Esophagus mucosa (tissue), 1 donor: ENCODE data around the gene ACCS. TPM values are rescaled to one million over a fixed set of nuclear protein-coding genes. Genes with fewer than 3 reads are reported as not detected.

Source experiments
- ATAC-seq: fragments of 200-7000 bp; cut with Tn5 transposase; one replicate; pipeline ENCODE4 v1.9.1; 2020
- total RNA-seq: library from RNA; stranded (reverse); gene quantifications from one replicate; pipeline ENCODE4 v1.2.4, GENCODE V29; 2023
- donor health status: DM: yes; HTN: yes; CAD: no.

Gene ACCS
- total RNA-seq, 1 donor from 2014 or later, result 5.9 TPM

- ATAC-seq, result peak; percentile 39
These were observed 28.3 kb downstream of the ACCS start for GRCh38 chr11:44094260-44094868.

DNA sequence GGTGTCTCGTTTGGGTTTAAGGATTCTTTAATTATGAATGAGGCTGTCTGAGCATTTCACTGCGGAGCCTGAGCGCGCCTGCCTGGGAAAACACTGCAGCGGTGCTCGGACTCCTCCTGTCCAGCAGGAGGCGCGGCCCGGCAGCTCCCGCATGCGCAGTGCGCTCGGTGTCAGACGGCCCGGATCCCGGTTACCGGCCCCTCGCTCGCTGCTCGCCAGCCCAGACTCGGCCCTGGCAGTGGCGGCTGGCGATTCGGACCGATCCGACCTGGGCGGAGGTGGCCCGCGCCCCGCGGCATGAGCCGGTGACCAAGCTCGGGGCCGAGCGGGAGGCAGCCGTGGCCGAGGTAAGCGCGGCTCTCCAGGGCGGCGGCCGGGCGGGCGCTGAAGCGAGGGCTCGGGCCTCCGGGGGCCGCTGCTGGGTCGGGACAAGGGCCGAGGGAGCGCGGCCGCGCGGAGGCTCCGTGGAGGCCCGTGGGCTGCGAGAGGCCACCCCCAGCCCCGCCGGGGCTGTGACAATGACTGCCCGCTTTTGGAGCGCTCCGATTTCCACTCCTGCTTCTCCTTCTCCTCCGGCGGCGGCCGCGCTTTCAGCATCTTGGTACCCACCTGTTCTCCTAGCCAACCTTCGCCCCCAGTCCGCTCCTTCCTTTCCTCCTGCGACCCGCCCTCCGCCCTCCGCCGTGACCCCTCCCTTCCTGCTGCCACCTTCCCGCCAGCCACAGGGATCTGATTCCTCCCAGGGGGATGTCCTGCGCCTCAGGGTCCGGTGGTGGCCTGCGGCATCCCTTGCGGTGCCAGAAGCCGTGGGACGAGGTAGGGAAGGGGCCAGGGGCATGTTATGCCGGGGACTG is 29.7 kb downstream of the ACCS start, which contains the start of gene EXT2:
Gene EXT2 (plus strand): TSS at position 173 of the 854 bp plus-strand sequence. CDS start 12,035 bp downstream, outside the sequence.
- ATAC-seq, result peak; percentile 92

DNA sequence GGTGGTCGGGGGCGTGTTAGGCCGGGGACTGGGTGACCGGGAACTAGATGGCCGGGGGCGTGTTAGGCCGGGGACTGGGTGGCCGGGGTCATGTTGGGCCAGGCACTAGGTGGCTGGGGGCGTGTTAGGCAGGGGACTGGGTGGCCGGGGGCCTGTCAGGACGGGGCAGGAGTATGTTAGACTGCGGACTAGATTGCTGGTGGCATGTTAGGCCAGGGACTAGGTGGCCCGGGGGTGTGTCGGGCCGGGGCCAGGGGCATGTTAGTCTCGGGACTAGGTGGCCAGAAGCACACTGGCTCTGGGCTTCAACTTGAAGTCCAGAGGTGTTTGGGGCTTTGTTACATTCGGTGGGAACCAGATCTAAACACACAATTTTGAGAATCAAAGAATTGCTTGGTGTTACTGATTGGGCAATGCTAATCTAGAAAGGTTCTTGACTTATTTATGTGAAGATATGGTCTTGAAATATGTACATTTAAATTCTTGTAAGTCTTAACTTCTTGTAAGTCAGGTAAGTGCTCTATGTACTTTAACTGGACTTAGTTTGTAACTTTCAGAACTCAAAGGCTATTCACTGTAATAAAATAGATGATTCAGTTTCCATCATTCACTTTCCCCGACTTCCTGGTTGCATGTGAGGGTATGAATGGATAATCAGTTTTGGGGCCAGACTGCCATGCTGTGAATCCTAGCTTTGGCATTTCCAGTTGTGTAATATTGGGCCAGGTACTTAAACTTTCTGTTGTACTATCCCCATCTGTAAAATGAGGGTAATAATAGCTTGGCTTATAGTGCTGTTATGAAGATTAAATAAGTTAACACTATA is 30.5 kb downstream of the ACCS start:
- peak; percentile 54 for ATAC-seq

DNA sequence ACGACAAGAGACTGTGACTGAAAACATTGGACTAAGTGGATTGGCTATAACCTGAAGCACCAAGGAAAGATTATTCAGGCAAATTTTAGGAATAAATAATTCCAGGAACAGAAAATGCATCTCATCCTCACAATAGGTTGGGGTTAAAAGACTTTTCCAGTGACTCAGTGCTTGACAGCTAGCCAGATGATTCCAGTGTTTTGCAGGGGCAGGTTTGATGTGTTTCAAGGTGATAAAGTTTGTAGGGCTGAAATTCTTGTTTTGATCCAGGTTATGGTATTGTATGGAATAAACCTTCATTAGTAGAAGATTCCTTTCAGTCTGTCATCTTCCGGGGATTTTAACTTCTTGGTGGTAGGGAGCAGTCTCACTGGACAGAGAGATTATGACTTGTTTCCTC is 31.8 kb downstream of the ACCS start:
- ATAC-seq, result peak; percentile 18

DNA sequence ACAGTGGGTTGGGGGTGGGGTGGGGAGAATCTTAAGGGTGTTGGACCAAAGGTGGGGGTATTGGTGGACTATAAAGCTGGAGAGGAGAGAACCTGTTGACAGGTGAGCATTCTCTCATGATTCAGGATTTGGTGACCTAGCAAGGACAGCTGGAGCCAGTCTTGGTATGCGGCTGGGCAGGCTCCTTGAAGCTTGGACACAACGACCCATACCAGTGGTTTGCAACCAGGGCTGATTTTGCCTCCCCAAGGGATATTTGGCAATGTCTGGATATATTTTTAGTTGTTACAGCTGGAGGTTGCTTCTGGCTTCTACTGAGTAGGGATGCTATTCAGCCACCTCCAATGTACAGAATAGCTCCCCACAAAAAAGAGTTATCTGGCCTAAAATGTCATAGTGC is 35.0 kb downstream of the ACCS start:
- no peak for ATAC-seq

DNA sequence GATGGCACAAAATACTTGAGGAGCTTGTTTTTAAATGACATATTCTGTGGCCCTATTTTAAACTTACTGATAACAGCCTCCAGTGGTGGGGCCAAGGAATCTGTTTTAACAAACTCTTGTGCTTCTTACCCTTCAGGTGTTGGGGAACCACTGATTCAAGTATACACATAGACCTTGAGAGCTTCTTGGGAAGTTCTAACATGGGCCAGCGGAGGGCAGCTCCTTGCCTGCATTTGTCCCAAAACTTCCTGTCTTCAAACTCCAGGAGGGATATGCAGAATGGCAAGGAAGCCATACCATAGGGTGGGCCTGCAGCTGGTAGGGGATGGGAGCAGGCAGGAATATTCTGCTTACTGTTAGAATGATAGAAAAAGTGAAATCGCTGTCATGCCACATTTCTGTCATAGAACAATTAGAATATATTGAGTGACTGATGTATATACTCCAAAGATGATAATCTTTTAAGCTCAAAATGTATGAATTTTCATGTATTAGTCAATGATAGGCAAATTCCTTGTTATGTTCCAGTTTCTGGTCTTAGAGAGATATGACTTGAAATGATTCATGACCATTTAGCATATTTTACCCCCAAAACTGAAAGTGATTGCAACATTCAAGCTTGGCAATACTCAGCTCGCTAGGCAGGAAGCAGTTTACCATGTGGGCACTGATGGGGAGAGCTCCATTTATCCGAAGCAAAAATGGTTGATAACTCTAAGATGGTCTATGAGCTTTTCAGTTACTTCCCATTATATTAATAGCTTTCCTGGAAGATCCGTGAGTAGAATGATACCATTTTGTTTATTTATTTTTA is 38.6 kb downstream of the ACCS start:
- no peak for ATAC-seq

DNA sequence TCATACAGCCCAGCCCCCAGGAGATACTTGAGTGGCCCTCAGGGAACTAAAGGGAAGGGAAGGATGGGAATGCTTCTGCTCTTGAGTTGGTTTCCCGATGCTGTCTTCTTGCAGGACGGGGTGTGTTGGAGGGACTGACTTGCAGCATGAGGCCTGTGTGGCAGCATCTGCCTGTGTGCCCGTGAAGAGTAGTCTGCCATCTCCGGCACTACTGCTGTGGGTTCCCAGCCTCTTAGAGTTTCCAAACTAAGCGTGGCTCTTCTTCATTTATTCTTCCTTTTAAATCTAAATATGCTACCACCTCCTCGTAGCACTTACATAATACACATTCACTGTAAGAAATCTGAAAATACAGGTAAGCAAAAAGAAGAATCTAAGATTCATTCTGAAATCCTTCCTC is 42.2 kb downstream of the ACCS start:
- no peak for ATAC-seq

DNA sequence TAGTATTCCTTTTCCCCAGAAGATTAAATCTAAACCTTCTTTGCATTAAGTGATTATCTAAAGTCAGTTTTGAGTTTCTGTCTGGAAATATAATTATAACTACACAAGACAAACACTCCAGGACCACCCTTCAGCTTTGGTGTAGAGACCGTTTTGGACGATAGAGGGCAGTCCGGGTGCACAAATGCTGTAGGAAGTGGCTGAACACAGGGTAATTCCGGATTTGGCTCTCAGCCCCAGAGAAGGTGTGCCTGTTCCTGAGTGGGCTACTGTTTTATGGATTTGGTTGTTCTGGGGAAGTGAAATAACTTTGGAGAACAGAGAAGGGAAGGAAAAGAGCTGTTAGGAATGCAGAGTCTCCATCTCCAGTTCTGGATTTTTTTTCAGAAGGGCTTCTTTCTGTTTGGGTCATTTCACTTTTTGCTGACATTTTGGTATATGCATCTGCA is 44.2 kb downstream of the ACCS start:
- ATAC-seq, result peak; percentile 59

DNA sequence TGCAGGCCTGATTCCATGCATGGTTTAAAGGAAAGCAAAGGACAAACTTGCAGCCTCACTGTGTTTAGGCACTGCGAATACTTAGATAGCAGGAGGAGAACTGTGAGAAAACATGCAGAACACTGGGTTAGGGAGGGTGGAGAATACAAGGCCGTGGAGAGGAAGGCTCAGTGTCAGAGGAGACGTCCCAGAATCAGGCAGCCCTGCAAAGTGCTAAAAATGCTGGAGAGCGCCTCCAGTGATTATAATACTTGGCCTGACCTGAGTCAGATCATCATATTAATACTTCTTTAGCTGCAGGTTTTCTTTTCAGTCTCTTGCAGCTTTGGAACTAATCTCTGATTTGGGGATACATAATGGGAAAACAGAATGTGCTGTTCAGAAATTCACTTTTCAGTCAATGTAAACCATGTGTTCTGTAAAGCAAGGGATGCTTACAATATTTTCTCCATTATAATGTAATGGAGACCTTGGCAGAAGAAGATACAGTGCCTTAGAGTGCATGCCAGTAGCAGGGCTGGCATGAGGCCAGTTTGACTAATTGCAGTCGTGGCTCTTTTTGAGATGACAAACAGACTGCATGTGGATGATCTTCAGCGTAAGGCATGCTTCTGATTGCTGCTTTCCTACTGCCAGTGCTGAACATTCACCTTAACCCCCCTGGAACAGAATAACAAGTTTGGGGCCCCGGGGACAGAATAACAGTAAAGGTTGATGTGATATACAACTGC is 46.2 kb downstream of the ACCS start:
- ATAC-seq, result peak; percentile 43

DNA sequence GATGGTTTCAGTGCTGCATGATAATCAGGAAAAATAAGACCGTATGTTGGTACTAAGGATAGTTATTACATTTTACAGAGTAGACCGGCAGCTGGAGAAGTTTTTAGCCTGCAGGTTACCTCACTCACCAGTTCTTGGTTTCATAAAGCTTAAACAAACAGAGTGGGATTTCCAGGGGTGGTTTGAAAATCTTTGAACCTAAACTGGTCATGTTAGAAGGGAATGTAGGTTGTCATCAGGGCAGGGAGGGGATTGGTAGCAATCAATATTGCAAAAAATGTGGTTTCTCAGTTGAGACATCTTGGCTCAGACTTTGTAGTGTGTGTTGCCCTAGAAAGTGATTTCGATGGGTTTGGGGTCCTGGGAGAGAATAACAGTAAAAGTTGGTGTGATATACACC is 46.9 kb downstream of the ACCS start:
- no peak for ATAC-seq

DNA sequence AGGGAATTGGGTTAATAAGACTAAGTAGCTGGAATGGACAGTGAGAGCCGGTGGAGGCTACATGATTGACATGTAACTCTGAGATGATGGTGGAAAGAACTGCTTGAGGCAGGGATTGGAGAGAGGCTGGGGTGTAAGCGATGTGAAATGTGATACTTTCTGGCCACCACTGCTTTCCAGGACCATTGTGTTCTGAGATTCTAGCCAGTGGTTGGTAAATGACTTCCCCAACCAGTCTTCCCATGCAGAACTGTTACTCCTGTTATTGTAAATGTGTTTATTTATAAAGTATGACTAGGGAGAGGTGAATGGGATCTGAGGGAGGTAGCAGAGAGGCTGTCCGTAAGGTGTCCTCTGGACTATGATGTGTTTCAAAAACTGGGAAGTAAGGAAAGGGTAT is 47.5 kb downstream of the ACCS start:
- ATAC-seq, result no peak

- ATAC-seq, result no peak
These were observed 50.3 kb downstream of the ACCS start for GRCh38 chr11:44116234-44116830.

GRCh38 chr11:44120169-44120568 is 54.1 kb downstream of the ACCS start:
- peak; percentile 31 for ATAC-seq

DNA sequence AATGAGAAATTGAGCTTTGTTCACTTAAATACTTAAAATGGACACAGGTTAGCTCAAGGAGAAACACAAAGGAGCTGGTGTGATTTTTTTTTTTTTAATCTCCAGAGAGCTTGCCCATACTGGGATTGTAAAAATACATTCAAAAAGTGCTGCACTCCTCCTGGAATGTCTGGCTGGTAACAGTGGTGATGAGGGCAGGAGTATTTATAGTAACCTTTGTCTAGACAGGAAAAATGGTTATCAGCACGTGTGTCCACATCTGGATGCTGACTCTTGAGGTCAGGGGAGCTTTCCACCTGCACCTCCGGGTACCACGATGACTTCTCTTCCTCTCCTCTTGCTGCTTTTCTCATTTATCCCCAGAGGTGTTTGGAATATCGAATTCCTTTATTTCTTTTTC is 59.5 kb downstream of the ACCS start:
- ATAC-seq, result no peak

DNA sequence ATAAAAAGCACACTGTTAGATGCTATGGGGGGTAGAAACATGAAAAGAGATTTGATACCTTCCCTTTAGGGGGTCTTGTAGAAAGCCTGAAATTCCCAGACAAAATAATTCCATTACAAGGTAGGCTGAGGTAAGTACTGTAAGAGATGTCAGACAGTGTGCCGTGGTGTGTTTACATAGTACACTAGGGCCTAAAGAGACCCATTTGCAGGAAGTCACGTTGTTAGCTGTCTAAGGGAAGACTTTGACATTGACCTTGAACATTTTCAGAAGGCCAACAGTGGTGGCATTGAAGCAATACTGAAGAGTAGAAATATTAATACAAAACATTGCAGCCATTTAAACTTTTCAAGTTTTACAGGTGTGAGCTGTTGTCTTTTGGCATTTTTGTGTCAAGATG is 60.2 kb downstream of the ACCS start:
- no peak for ATAC-seq

- ATAC-seq, result no peak
These were observed 61.1 kb downstream of the ACCS start for GRCh38 chr11:44127130-44127529.

GRCh38 chr11:44128729-44129128 is 62.7 kb downstream of the ACCS start:
- no peak for ATAC-seq

- no peak for ATAC-seq
These were observed 64.7 kb downstream of the ACCS start for GRCh38 chr11:44130751-44131150.

GRCh38 chr11:44133335-44133946 is 67.4 kb downstream of the ACCS start:
- peak; percentile 32 for ATAC-seq
